ENCODE measurements around the gene ACSS2.

Gene ACSS2

GRCh38 chr20:34915749-34916455 is 39.5 kb downstream of the ACSS2 start:
- DNase-seq (no peak), ATAC-seq (no peak)

- no peak for DNase-seq
- no peak for ATAC-seq
These were observed 40.5 kb downstream of the ACSS2 start for GRCh38 chr20:34916774-34917354.

GRCh38 chr20:34920055-34920454 is 43.6 kb downstream of the ACSS2 start:
- DNase-seq, result no peak
- ATAC-seq, result peak; percentile 70

GRCh38 chr20:34921436-34921835 is 45.0 kb downstream of the ACSS2 start:
- ATAC-seq (peak; percentile 17), DNase-seq (no peak)

- ATAC-seq, result no peak
- DNase-seq, result no peak
These were observed 46.4 kb downstream of the ACSS2 start for GRCh38 chr20:34922654-34923381.

GRCh38 chr20:34923414-34923813 is 47.0 kb downstream of the ACSS2 start:
- DNase-seq (no peak), ATAC-seq (no peak)

- ATAC-seq (no peak), DNase-seq (no peak)
These were observed 48.9 kb downstream of the ACSS2 start for GRCh38 chr20:34925341-34925740.

- ATAC-seq (no peak), DNase-seq (no peak)
These were observed 49.6 kb downstream of the ACSS2 start for GRCh38 chr20:34925981-34926380.

- ATAC-seq (no peak), DNase-seq (no peak)
These were observed 50.2 kb downstream of the ACSS2 start for GRCh38 chr20:34926581-34926980.

- ATAC-seq, result no peak
- no peak for DNase-seq
These were observed 51.3 kb downstream of the ACSS2 start for GRCh38 chr20:34927736-34928135.

- ATAC-seq, result no peak
These were observed 52.0 kb downstream of the ACSS2 start for GRCh38 chr20:34928411-34928810.

GRCh38 chr20:34931771-34932170 is 55.4 kb downstream of the ACSS2 start:
- ATAC-seq (no peak), DNase-seq (no peak)

More at GRCh38 chr20:34928411-34928810, 52.0 kb downstream of the ACSS2 start:
- no peak for DNase-seq

GRCh38 chr20:34938466-34939163 is 62.2 kb downstream of the ACSS2 start:
- ATAC-seq (no peak), DNase-seq (no peak)

- ATAC-seq (no peak), DNase-seq (no peak)
These were observed 63.7 kb downstream of the ACSS2 start for GRCh38 chr20:34940081-34940481.

GRCh38 chr20:34941226-34941625 is 64.8 kb downstream of the ACSS2 start:
- DNase-seq (no peak), ATAC-seq (no peak)

- DNase-seq (no peak), ATAC-seq (no peak)
These were observed 65.9 kb downstream of the ACSS2 start for GRCh38 chr20:34942301-34942700.

- no peak for ATAC-seq
- DNase-seq, result no peak
These were observed 67.6 kb downstream of the ACSS2 start for GRCh38 chr20:34943808-34944567.

- ATAC-seq (no peak), DNase-seq (no peak)
These were observed 69.1 kb downstream of the ACSS2 start for GRCh38 chr20:34945315-34946077.

GRCh38 chr20:34946661-34947060 is 70.2 kb downstream of the ACSS2 start:
- DNase-seq (no peak), ATAC-seq (no peak)

GRCh38 chr20:34947336-34947735 is 70.9 kb downstream of the ACSS2 start:
- DNase-seq (no peak), ATAC-seq (no peak)

- no peak for DNase-seq
- ATAC-seq, result no peak
These were observed 71.6 kb downstream of the ACSS2 start for GRCh38 chr20:34948030-34948429.

Data from stimulated activated naive CD8-positive, alpha-beta T cell treated with anti-CD3 and anti-CD28 coated beads, Interleukin-15, Interleukin-2, amounts not matched to agents 100 U/mL and 50 U/mL, for 24 hours (primary cell).